ENCODE data around the gene CPNE4.

DNA sequence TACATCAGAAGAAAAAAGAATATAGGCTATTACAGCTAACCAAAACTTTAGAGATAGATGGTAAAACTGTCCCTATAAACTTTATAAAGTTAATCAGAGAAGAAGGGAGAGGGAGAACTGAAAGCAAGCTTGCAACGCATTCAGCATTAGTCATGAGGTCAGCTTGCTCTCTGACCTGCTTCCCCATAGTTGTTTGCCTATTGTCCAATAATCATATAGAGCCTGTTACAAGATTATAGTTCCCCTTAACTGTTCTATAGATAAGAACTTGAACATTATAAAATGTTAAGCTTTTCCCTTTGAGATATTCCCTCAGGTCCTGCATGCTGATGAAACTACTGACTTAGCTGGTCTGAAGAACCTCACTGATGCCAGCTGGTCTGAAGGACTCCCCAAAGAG lies 74.5 kb downstream of the CPNE4 start:
- TF ChIP-seq, protein P1, sequence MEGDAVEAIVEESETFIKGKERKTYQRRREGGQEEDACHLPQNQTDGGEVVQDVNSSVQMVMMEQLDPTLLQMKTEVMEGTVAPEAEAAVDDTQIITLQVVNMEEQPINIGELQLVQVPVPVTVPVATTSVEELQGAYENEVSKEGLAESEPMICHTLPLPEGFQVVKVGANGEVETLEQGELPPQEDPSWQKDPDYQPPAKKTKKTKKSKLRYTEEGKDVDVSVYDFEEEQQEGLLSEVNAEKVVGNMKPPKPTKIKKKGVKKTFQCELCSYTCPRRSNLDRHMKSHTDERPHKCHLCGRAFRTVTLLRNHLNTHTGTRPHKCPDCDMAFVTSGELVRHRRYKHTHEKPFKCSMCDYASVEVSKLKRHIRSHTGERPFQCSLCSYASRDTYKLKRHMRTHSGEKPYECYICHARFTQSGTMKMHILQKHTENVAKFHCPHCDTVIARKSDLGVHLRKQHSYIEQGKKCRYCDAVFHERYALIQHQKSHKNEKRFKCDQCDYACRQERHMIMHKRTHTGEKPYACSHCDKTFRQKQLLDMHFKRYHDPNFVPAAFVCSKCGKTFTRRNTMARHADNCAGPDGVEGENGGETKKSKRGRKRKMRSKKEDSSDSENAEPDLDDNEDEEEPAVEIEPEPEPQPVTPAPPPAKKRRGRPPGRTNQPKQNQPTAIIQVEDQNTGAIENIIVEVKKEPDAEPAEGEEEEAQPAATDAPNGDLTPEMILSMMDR (IDR thresholded peaks at IDR 0.05): no peak
- no peak for TF ChIP-seq POLR2A (IDR thresholded peaks at IDR 0.05)
- TF ChIP-seq POLR2AphosphoS5 (IDR thresholded peaks at IDR 0.05; ENCODE audit: insufficient read depth in 1 of 2, low read depth in 1 of 2): no peak

Data from vagina (tissue), 2 donors.